Left colon (tissue), 2 donors: ENCODE measurements around the gene MYBPH. TPM values are rescaled to one million over a fixed set of nuclear protein-coding genes. Genes with fewer than 3 reads are reported as not detected.

Experiments used
- ATAC-seq: fragments of 200-7000 bp; cut with Tn5 transposase; one replicate; pipeline ENCODE4 v1.9.1; 2020; ENCODE audit warnings: mild to moderate bottlenecking, moderate library complexity
- DNase-seq, 2 donors: peaks; one replicate each; pipeline ENCODE4 v3.0.0-alpha.2; 2020
- intact Hi-C, 2 donors: fragments of 100-400 bp; cut with DNase I in 1 of 2; cut with micrococcal nuclease in 1 of 2; formaldehyde crosslinking; loops; one replicate each; pipeline versions ENCODE4 v1.11.2 to v1.14.0; 2022; cut with DNase I, micrococcal nuclease
- total RNA-seq, 2 donors: library from RNA; stranded (reverse); fragmentation: NEBNext Ultra II Directional; extraction: Animal tissue kit (Norgen Biotek cat#: 25700); gene quantifications; one replicate each; pipeline ENCODE4 v1.2.1, GENCODE V29; 2021
- donor health status: DM: no; HTN: no; CAD: no.
- donor health status: DM: yes; HTN: yes; CAD: no.

The MYBPH gene
- total RNA-seq, 2 donors from 2014 or later = not detected

DNA sequence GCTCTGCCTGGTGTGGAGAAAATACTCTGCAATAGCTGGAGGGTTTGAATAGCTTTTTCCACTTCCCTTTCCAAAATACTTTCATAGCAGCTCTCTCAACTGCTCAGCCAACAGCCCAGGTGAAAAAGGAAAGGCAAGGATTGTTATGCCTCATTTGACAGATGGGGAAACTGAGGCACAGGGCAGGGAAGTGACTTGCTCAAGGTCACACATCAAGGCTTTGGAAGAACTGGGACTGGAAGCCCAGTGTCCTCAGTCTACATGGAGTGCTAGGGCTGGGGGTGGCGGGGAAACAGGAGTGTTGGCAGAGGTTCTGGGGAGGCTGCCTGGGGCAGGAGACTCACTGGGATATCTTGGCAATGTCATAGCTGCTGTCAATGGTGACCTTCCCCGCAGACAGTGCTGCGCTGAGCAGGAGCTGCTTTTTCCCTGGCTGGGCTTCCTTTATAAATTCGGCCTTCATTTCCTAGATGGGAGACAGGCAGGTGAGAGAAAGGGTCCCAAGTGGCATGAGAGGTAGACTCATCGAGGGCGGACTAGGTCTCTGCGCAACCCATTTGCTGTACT lies 6.8 kb upstream of the MYBPH start:
- intact Hi-C loops = no loop called here
- ATAC-seq (no peak), DNase-seq (no peak)

- no peak for DNase-seq
- ATAC-seq = no peak
- intact Hi-C loops = no loop called here
Measured at GRCh38 chr1:203181586-203182386, 6.2 kb upstream of the MYBPH start.

DNA sequence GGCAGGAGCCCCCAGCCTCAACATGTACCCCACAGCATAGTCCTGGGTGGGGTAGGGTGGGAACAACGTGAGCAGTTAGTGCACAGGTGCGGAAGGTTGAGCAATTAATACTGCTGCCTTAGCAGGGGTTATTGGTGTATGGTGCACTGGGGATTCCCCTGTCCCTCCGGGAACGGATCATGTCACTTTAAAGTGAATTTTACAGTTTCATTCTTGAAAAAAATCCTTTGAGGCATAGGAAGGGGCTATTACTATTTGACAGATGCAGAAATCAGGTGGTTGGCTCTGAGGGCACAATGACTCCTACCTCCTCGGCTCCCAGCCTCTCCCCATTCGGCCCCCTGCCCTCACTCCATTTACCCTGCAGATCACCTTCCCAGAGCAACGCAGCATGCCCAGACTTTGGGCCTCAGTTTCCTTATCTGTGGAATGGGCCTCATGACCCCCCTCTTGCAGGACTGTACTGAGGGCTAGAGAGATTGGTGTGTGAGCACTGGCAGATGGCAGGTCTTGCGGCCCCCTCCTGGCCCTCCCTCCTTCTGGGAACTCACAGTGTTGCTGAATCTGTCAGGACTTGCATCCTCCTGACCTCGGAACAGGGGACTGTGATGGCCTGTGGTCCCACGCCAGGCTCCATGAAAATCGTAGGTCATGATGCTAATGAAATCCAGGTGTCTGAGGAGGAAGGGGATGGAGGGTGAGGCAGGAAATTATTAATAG lies 5.1 kb upstream of the MYBPH start:
- no peak for ATAC-seq
- DNase-seq = no peak
- intact Hi-C loops = no loop called here

GRCh38 chr1:203179667-203180005 lies 4.0 kb upstream of the MYBPH start:
- intact Hi-C loops = no loop called here
- no peak for DNase-seq
- no peak for ATAC-seq

GRCh38 chr1:203178821-203179666 lies 3.4 kb upstream of the MYBPH start:
- ATAC-seq (no peak), DNase-seq (no peak)
- intact Hi-C loops = no loop called here

- DNase-seq (no peak), ATAC-seq (no peak)
- intact Hi-C loops = no loop called here
Measured at GRCh38 chr1:203178083-203178482, 2.5 kb upstream of the MYBPH start.

- no peak for DNase-seq
- no peak for ATAC-seq
- intact Hi-C loops = no loop called here
Measured at GRCh38 chr1:203177470-203178039, 1.9 kb upstream of the MYBPH start.

DNA sequence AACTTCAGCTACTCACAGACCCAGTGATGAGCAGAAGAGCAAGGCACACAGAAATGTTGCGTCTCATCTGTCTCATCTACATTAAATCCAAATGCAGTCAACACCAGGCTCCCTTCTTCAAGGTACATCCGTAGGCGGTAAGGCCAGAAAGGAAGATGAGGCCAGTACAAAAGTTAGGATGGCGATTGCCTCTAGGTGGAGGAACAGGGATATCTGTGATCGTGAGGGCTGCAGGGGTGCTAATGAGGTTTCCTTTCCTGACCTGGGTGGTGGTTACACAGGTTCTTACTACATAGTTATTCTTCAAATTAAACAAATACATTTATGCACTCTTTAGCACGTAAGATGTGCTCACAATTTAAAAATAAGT lies 1.4 kb upstream of the MYBPH start:
- ATAC-seq (no peak), DNase-seq (no peak)
- intact Hi-C loops = no loop called here

DNA sequence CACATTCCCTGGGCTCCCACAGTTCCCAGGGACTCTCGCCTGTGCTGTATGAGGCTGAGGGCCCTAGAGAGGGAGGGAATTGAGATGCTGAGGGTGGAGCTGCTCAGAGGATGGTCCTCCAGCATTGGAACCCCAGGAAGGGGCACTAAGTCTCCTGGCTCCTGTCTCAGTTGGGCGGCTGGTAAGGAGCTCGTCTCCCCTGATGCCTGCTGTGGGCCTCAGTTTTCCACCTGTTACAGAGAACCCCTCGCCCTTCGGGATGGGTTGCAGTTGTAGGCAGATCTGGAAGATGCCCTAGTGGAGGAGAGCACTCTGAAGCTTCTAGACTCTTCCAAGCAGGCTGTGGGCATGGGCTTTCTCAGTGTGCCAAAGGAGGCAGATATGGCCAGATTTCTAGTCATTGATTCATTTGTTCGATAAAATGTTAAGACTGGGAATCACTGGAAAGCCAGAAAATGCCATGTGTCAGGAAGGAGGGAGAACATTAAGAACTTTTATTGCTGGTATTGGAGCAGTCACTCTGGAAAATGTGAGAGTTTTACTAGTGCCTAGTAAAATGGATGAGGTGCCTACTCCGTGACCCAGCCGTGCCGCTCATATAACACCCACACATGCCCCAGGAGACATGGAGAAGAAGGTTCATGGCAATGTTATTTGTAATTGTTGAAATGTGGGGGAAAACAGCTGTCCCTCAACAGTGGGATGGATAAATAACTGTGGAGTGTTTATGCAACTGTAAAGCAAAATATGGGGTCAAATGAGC lies 828 bp upstream of the MYBPH start:
- intact Hi-C loops = no loop called here
- DNase-seq (no peak), ATAC-seq (no peak)

GRCh38 chr1:203175827-203176241 lies 208 bp upstream of the MYBPH start:
- ATAC-seq (no peak), DNase-seq (no peak)
- intact Hi-C loops = no loop called here

GRCh38 chr1:203174324-203174985 lies 1.2 kb downstream of the MYBPH start:
- ATAC-seq (no peak), DNase-seq (no peak)
- intact Hi-C loops = loop anchor here in 1 of 2 donors (5.0 kb wide), 1 partner anchor 132 kb away; no protein-coding TSS in a partner anchor

DNA sequence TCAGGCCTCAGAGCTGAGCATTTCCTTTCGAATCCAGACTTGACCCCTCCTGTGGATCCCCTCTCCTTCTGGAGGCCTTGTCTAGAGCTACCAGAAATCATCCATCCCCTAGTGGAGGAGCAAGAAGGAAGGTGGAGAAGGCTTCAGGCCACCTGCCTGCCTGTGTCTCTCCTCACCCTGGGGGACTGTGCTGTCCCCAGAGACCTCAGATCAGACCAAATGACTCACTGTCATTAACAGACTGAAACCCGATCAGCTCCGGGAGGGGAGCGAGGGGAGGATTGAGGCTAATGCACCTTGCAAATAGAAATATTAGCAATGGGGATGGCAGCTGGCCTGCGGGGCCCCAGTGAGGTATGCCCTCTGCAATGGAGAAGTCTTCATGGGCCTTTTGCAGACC lies 2.1 kb downstream of the MYBPH start:
- ATAC-seq (no peak), DNase-seq (no peak)
- intact Hi-C loops = loop anchor here in 1 of 2 donors (5.0 kb wide), 1 partner anchor 131 kb away; no protein-coding TSS in a partner anchor

DNA sequence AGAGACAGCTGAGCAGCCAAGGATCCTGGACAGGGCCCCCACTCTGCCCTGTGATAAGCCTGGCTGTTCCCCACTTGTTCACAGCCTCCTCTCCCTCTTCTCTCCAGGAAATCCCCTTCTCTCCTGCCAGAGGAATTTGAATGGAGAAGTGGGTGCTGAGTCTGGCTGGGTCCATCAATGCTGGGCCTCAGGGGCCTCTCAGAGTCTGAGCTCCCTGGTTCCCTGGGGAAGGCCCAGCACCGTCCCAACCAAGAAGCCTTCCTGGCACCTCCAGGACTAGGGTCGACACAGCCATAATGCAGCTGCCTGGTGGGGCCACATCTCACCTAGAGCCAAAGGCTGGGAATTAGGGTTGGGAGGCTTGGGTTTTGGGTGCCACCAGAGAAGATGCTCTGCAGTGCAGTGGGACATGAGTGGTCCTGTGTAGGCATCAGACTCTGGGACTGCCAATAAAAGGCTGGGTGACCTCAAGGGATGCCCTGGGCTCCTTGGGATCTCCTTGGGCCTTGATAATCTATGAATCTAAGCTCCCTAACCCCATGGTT lies 2.5 kb downstream of the MYBPH start:
- no peak for DNase-seq
- ATAC-seq = no peak
- intact Hi-C loops = loop anchor here in 1 of 2 donors (5.0 kb wide), 1 partner anchor 131 kb away; no protein-coding TSS in a partner anchor

DNA sequence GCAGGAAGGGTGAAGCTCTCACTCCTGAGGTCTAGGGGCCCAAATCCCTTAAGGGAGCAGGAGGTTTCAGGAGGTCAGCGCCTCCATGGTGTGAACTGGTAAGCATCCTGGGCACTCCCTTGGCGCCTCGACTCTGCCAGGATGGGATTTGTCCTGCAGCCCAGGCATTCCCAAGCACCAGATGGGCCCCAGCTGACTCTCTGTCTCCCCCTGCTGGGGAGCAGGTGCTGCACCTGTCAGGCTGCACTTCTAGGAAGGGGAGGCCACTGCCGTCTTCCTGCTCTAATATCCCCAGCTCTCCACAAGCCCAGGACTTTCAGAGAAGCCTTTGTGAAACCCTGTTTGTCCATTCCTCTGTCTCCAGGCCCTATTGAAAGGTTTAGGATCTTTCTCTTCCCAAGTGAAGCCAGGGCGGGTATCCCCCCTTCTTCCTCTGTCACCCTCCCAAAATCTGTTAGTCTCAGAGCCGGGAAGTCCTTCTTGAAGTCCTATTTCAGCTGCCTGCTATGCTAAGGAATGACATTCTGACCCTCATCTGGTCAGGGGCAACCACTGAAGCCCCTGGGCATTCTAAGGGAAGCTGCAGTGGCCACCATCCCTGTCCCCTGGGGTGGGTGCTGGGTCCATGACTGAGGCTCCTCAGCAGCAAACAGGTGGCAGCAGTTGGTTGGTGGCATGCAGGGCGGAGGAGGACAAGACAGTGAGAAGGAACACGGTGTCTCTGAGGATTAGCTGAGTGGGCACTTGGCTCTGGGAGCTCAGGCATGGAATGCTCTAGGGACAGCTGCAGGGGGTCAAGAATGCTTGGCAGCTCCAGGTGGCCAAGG lies 3.2 kb downstream of the MYBPH start:
- peak; percentile 87 for ATAC-seq
- DNase-seq = peak; percentile 51 to 73
- intact Hi-C loops = loop anchor here in 1 of 2 donors (5.0 kb wide), 1 partner anchor 130 kb away; no protein-coding TSS in a partner anchor

GRCh38 chr1:203171341-203172183 lies 4.1 kb downstream of the MYBPH start:
- ATAC-seq (no peak), DNase-seq (no peak)
- intact Hi-C loops = loop anchor here in 1 of 2 donors (5.0 kb wide), 1 partner anchor 129 kb away; no protein-coding TSS in a partner anchor
